Measurements from ENCODE around the gene CCN5.

Gene CCN5

GRCh38 chr20:44715499-44716308, 535 bp downstream of the CCN5 start:
- Histone ChIP-seq H3K36me3 (ENCODE audit: control insufficient read depth in 1 of 2, insufficient read depth in 2 of 2, low read length in 2 of 2) (no peaks in the 10 kb centered on the region), H3K9ac (ENCODE audit: low read depth in 1 of 2, low read length in 2 of 2) (no peak overlapping the region), H3K27me3 (ENCODE audit: control insufficient read depth in 1 of 2, insufficient read depth in 2 of 2, low read length in 2 of 2) (no peaks in the 10 kb centered on the region), H3K4me3 (ENCODE audit: low read depth in 1 of 2, low read length in 2 of 2) (no peak overlapping the region), H3K9me3 (ENCODE audit: control insufficient read depth in 1 of 2, low read length in 2 of 2) (no peaks in the 10 kb centered on the region), H3K4me1 (ENCODE audit: control insufficient read depth in 1 of 2, insufficient read depth in 2 of 2, low read length in 2 of 2) (peaks cover 10 to 11% of the 10 kb centered on the region in 2 donors), H3K27ac (ENCODE audit: low read depth, low read length) (no peak overlapping the region)

- no peak overlapping the region for H3K4me3 ChIP-seq (ENCODE audit: low read depth in 1 of 2, low read length in 2 of 2)
Measured at GRCh38 chr20:44716309-44717106, 1.3 kb downstream of the CCN5 start.

GRCh38 chr20:44717986-44718385, 2.8 kb downstream of the CCN5 start:
- H3K27ac ChIP-seq (ENCODE audit: low read depth, low read length): no peak overlapping the region
- H3K4me3 ChIP-seq (ENCODE audit: low read depth in 1 of 2, low read length in 2 of 2): no peak overlapping the region
- peaks cover 10 to 11% of the 10 kb centered on the region in 2 donors for H3K4me1 ChIP-seq (ENCODE audit: control insufficient read depth in 1 of 2, insufficient read depth in 2 of 2, low read length in 2 of 2)
- H3K9ac ChIP-seq (ENCODE audit: low read depth in 1 of 2, low read length in 2 of 2): no peak overlapping the region
- no peaks in the 10 kb centered on the region for H3K27me3 ChIP-seq (ENCODE audit: control insufficient read depth in 1 of 2, insufficient read depth in 2 of 2, low read length in 2 of 2)
- H3K36me3 ChIP-seq (ENCODE audit: control insufficient read depth in 1 of 2, insufficient read depth in 2 of 2, low read length in 2 of 2): no peaks in the 10 kb centered on the region
- H3K9me3 ChIP-seq (ENCODE audit: control insufficient read depth in 1 of 2, low read length in 2 of 2): no peaks in the 10 kb centered on the region

More at GRCh38 chr20:44716309-44717106, 1.3 kb downstream of the CCN5 start:
- no peaks in the 10 kb centered on the region for H3K9me3 ChIP-seq (ENCODE audit: control insufficient read depth in 1 of 2, low read length in 2 of 2)
- no peaks in the 10 kb centered on the region for H3K27me3 ChIP-seq (ENCODE audit: control insufficient read depth in 1 of 2, insufficient read depth in 2 of 2, low read length in 2 of 2)
- H3K9ac ChIP-seq (ENCODE audit: low read depth in 1 of 2, low read length in 2 of 2): no peak overlapping the region
- H3K36me3 ChIP-seq (ENCODE audit: control insufficient read depth in 1 of 2, insufficient read depth in 2 of 2, low read length in 2 of 2): no peaks in the 10 kb centered on the region
- peaks cover 10 to 11% of the 10 kb centered on the region in 2 donors for H3K4me1 ChIP-seq (ENCODE audit: control insufficient read depth in 1 of 2, insufficient read depth in 2 of 2, low read length in 2 of 2)
- H3K27ac ChIP-seq (ENCODE audit: low read depth, low read length): no peak overlapping the region

- Histone ChIP-seq H3K4me3 (ENCODE audit: low read depth in 1 of 2, low read length in 2 of 2) (no peak overlapping the region), H3K9me3 (ENCODE audit: control insufficient read depth in 1 of 2, low read length in 2 of 2) (no peaks in the 10 kb centered on the region), H3K4me1 (ENCODE audit: control insufficient read depth in 1 of 2, insufficient read depth in 2 of 2, low read length in 2 of 2) (peaks cover 2 to 4% of the 10 kb centered on the region in 2 donors), H3K27me3 (ENCODE audit: control insufficient read depth in 1 of 2, insufficient read depth in 2 of 2, low read length in 2 of 2) (no peaks in the 10 kb centered on the region), H3K9ac (ENCODE audit: low read depth in 1 of 2, low read length in 2 of 2) (no peak overlapping the region), H3K27ac (ENCODE audit: low read depth, low read length) (no peak overlapping the region), H3K36me3 (ENCODE audit: control insufficient read depth in 1 of 2, insufficient read depth in 2 of 2, low read length in 2 of 2) (no peaks in the 10 kb centered on the region)
Measured at GRCh38 chr20:44719841-44720240, 4.7 kb downstream of the CCN5 start.

GRCh38 chr20:44720621-44720996, 5.4 kb downstream of the CCN5 start:
- Histone ChIP-seq H3K4me3 (ENCODE audit: low read depth in 1 of 2, low read length in 2 of 2) (no peak overlapping the region), H3K9ac (ENCODE audit: low read depth in 1 of 2, low read length in 2 of 2) (no peak overlapping the region), H3K36me3 (ENCODE audit: control insufficient read depth in 1 of 2, insufficient read depth in 2 of 2, low read length in 2 of 2) (no peaks in the 10 kb centered on the region), H3K9me3 (ENCODE audit: control insufficient read depth in 1 of 2, low read length in 2 of 2) (no peaks in the 10 kb centered on the region), H3K27me3 (ENCODE audit: control insufficient read depth in 1 of 2, insufficient read depth in 2 of 2, low read length in 2 of 2) (no peaks in the 10 kb centered on the region), H3K27ac (ENCODE audit: low read depth, low read length) (no peak overlapping the region), H3K4me1 (ENCODE audit: control insufficient read depth in 1 of 2, insufficient read depth in 2 of 2, low read length in 2 of 2) (no peaks in the 10 kb centered on the region)

- no peaks in the 10 kb centered on the region for H3K4me1 ChIP-seq (ENCODE audit: control insufficient read depth in 1 of 2, insufficient read depth in 2 of 2, low read length in 2 of 2)
- H3K27me3 ChIP-seq (ENCODE audit: control insufficient read depth in 1 of 2, insufficient read depth in 2 of 2, low read length in 2 of 2): no peaks in the 10 kb centered on the region
- H3K27ac ChIP-seq (ENCODE audit: low read depth, low read length): no peak overlapping the region
- no peaks in the 10 kb centered on the region for H3K9me3 ChIP-seq (ENCODE audit: control insufficient read depth in 1 of 2, low read length in 2 of 2)
- no peak overlapping the region for H3K4me3 ChIP-seq (ENCODE audit: low read depth in 1 of 2, low read length in 2 of 2)
- no peaks in the 10 kb centered on the region for H3K36me3 ChIP-seq (ENCODE audit: control insufficient read depth in 1 of 2, insufficient read depth in 2 of 2, low read length in 2 of 2)
- no peak overlapping the region for H3K9ac ChIP-seq (ENCODE audit: low read depth in 1 of 2, low read length in 2 of 2)
Measured at GRCh38 chr20:44720997-44721784, 6.0 kb downstream of the CCN5 start.

- no peaks in the 10 kb centered on the region for H3K4me1 ChIP-seq (ENCODE audit: control insufficient read depth in 1 of 2, insufficient read depth in 2 of 2, low read length in 2 of 2)
- H3K27me3 ChIP-seq (ENCODE audit: control insufficient read depth in 1 of 2, insufficient read depth in 2 of 2, low read length in 2 of 2): no peaks in the 10 kb centered on the region
- H3K36me3 ChIP-seq (ENCODE audit: control insufficient read depth in 1 of 2, insufficient read depth in 2 of 2, low read length in 2 of 2): no peaks in the 10 kb centered on the region
- H3K9me3 ChIP-seq (ENCODE audit: control insufficient read depth in 1 of 2, low read length in 2 of 2): no peaks in the 10 kb centered on the region
- H3K9ac ChIP-seq (ENCODE audit: low read depth in 1 of 2, low read length in 2 of 2): no peak overlapping the region
- no peak overlapping the region for H3K4me3 ChIP-seq (ENCODE audit: low read depth in 1 of 2, low read length in 2 of 2)
- no peak overlapping the region for H3K27ac ChIP-seq (ENCODE audit: low read depth, low read length)
Measured at GRCh38 chr20:44721785-44722054, 6.6 kb downstream of the CCN5 start.

- Histone ChIP-seq H3K27ac (ENCODE audit: low read depth, low read length) (no peak overlapping the region), H3K9me3 (ENCODE audit: control insufficient read depth in 1 of 2, low read length in 2 of 2) (no peaks in the 10 kb centered on the region), H3K27me3 (ENCODE audit: control insufficient read depth in 1 of 2, insufficient read depth in 2 of 2, low read length in 2 of 2) (no peaks in the 10 kb centered on the region), H3K4me1 (ENCODE audit: control insufficient read depth in 1 of 2, insufficient read depth in 2 of 2, low read length in 2 of 2) (no peaks in the 10 kb centered on the region), H3K9ac (ENCODE audit: low read depth in 1 of 2, low read length in 2 of 2) (no peak overlapping the region), H3K36me3 (ENCODE audit: control insufficient read depth in 1 of 2, insufficient read depth in 2 of 2, low read length in 2 of 2) (no peaks in the 10 kb centered on the region), H3K4me3 (ENCODE audit: low read depth in 1 of 2, low read length in 2 of 2) (no peak overlapping the region)
Measured at GRCh38 chr20:44722990-44723389, 7.8 kb downstream of the CCN5 start.

GRCh38 chr20:44723391-44723790, 8.2 kb downstream of the CCN5 start:
- Histone ChIP-seq H3K4me1 (ENCODE audit: control insufficient read depth in 1 of 2, insufficient read depth in 2 of 2, low read length in 2 of 2) (no peaks in the 10 kb centered on the region), H3K27ac (ENCODE audit: low read depth, low read length) (no peak overlapping the region), H3K36me3 (ENCODE audit: control insufficient read depth in 1 of 2, insufficient read depth in 2 of 2, low read length in 2 of 2) (no peaks in the 10 kb centered on the region), H3K9ac (ENCODE audit: low read depth in 1 of 2, low read length in 2 of 2) (no peak overlapping the region), H3K4me3 (ENCODE audit: low read depth in 1 of 2, low read length in 2 of 2) (no peak overlapping the region), H3K27me3 (ENCODE audit: control insufficient read depth in 1 of 2, insufficient read depth in 2 of 2, low read length in 2 of 2) (no peaks in the 10 kb centered on the region), H3K9me3 (ENCODE audit: control insufficient read depth in 1 of 2, low read length in 2 of 2) (no peaks in the 10 kb centered on the region)

GRCh38 chr20:44723798-44724362, 8.7 kb downstream of the CCN5 start:
- no peak overlapping the region for H3K27ac ChIP-seq (ENCODE audit: low read depth, low read length)
- no peaks in the 10 kb centered on the region for H3K27me3 ChIP-seq (ENCODE audit: control insufficient read depth in 1 of 2, insufficient read depth in 2 of 2, low read length in 2 of 2)
- no peak overlapping the region for H3K4me3 ChIP-seq (ENCODE audit: low read depth in 1 of 2, low read length in 2 of 2)
- peaks cover 0 to 4% of the 10 kb centered on the region in 2 donors for H3K4me1 ChIP-seq (ENCODE audit: control insufficient read depth in 1 of 2, insufficient read depth in 2 of 2, low read length in 2 of 2)
- H3K9me3 ChIP-seq (ENCODE audit: control insufficient read depth in 1 of 2, low read length in 2 of 2): no peaks in the 10 kb centered on the region
- H3K36me3 ChIP-seq (ENCODE audit: control insufficient read depth in 1 of 2, insufficient read depth in 2 of 2, low read length in 2 of 2): no peaks in the 10 kb centered on the region
- no peak overlapping the region for H3K9ac ChIP-seq (ENCODE audit: low read depth in 1 of 2, low read length in 2 of 2)
